Measurements from ENCODE around the gene WDR86.

WDR86 gene

GRCh38 chr7:151377406-151377805 lies 32.4 kb downstream of the WDR86 start:
- TF ChIP-seq CTCF (IDR thresholded peaks at IDR 0.05; ENCODE audit: borderline replicate concordance, insufficient read depth, low read depth, low read length), result no peak
- no peak overlapping the region for H3K4me3 ChIP-seq (ENCODE audit: low read depth, low read length)

- no peak overlapping the region for H3K4me3 ChIP-seq (ENCODE audit: low read depth, low read length)
- TF ChIP-seq CTCF (IDR thresholded peaks at IDR 0.05; ENCODE audit: borderline replicate concordance, insufficient read depth, low read depth, low read length), result no peak
These were observed 33.5 kb downstream of the WDR86 start for GRCh38 chr7:151376218-151376902.

GRCh38 chr7:151375530-151376217 lies 34.2 kb downstream of the WDR86 start:
- TF ChIP-seq CTCF (IDR thresholded peaks at IDR 0.05; ENCODE audit: borderline replicate concordance, insufficient read depth, low read depth, low read length), result no peak
- H3K4me3 ChIP-seq (ENCODE audit: low read depth, low read length), result no peak overlapping the region

- H3K4me3 ChIP-seq (ENCODE audit: low read depth, low read length), result no peak overlapping the region
- no peak for TF ChIP-seq CTCF (IDR thresholded peaks at IDR 0.05; ENCODE audit: borderline replicate concordance, insufficient read depth, low read depth, low read length)
These were observed 35.1 kb downstream of the WDR86 start for GRCh38 chr7:151374726-151375125.

GRCh38 chr7:151374139-151374538 lies 35.7 kb downstream of the WDR86 start:
- no peak for TF ChIP-seq CTCF (IDR thresholded peaks at IDR 0.05; ENCODE audit: borderline replicate concordance, insufficient read depth, low read depth, low read length)
- H3K4me3 ChIP-seq (ENCODE audit: low read depth, low read length), result no peak overlapping the region

GRCh38 chr7:151373599-151373998 lies 36.2 kb downstream of the WDR86 start:
- no peak overlapping the region for H3K4me3 ChIP-seq (ENCODE audit: low read depth, low read length)
- no peak for TF ChIP-seq CTCF (IDR thresholded peaks at IDR 0.05; ENCODE audit: borderline replicate concordance, insufficient read depth, low read depth, low read length)
